Measurements from ENCODE around the gene FOXP1. TPM values are rescaled to one million over a fixed set of nuclear protein-coding genes. Genes with fewer than 3 reads are reported as not detected.

FOXP1 gene
- total RNA-seq, 4 donors from 2014 or later, result 54.2 to 152 (median 129) TPM

DNA sequence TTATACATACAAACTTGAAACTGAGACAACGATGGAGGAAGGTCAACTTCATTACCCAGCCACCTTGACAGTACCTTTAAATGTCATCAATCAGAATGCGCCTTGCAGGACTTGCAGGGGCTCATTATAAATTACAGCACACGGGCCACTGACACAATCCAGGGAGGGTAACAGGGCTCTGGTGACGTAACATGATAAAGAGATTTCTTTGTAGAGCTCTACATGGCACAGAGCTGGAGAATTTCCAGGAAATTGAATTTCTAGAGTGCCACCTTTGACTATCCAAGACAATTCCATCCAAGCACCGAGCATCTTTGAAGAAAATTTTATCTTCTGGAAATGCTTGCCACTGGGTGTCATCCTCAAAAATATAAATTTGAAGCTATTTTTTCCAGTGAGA, 486.0 kb downstream of the FOXP1 start:
- H3K27me3 ChIP-seq, result no peaks in the 10 kb centered on the region
- H3K4me3 ChIP-seq, result no peak overlapping the region
- no peaks in the 10 kb centered on the region for H3K9me3 ChIP-seq
- no peak overlapping the region for H3K27ac ChIP-seq
- TF ChIP-seq POLR2A (IDR thresholded peaks at IDR 0.05), result no peak
- TF ChIP-seq, protein P1, sequence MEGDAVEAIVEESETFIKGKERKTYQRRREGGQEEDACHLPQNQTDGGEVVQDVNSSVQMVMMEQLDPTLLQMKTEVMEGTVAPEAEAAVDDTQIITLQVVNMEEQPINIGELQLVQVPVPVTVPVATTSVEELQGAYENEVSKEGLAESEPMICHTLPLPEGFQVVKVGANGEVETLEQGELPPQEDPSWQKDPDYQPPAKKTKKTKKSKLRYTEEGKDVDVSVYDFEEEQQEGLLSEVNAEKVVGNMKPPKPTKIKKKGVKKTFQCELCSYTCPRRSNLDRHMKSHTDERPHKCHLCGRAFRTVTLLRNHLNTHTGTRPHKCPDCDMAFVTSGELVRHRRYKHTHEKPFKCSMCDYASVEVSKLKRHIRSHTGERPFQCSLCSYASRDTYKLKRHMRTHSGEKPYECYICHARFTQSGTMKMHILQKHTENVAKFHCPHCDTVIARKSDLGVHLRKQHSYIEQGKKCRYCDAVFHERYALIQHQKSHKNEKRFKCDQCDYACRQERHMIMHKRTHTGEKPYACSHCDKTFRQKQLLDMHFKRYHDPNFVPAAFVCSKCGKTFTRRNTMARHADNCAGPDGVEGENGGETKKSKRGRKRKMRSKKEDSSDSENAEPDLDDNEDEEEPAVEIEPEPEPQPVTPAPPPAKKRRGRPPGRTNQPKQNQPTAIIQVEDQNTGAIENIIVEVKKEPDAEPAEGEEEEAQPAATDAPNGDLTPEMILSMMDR (IDR thresholded peaks at IDR 0.05), result no peak
- no peaks in the 10 kb centered on the region for H3K36me3 ChIP-seq
- peaks cover 0 to 4% of the 10 kb centered on the region in 2 donors for H3K4me1 ChIP-seq
- intact Hi-C loops (cut with DNase I; ENCODE audit: low total_unique reads), result no loop called here
- no peak for DNase-seq

DNA sequence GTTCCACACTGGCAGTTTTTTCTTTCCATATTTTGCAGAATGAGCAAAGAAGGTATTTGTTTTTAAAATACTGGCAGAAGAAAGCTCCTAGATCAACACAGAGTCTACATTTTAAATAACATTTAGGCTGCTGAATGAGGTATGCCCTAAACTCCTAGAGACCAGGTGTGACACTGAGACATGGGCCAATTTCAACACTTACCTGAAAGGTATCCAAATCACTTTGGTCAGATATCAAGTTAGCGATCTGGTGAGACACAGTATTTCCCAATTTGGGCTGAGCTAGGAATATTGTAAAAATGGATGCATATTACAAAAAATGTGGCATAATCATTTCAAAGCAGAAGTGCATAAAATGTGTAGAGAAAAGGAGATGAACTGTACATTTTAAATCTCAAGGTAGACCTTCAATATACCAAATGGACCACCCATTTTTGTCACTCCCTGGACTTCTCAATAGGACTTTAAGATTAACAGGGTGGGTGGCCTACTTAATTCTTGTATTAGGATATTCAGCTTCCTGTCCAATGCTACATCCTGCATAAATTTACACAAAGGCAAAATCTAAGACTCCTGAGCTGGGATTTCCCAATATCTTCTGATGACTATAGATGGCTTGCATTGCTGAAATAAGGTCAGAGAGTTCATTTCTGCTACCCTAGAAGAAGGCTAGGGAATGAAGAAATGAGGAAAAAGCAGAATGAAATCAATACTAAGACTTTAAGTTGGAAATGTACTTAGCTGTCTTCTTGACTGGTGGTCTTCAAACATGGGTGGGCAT, 487.8 kb downstream of the FOXP1 start:
- H3K36me3 ChIP-seq, result no peaks in the 10 kb centered on the region
- H3K4me1 ChIP-seq, result no peaks in the 10 kb centered on the region
- TF ChIP-seq, protein P1 (IDR thresholded peaks at IDR 0.05), result no peak
- no peak for TF ChIP-seq POLR2A (IDR thresholded peaks at IDR 0.05)
- H3K27ac ChIP-seq, result no peak overlapping the region
- H3K4me3 ChIP-seq, result no peak overlapping the region
- DNase-seq, result no peak
- H3K27me3 ChIP-seq, result no peaks in the 10 kb centered on the region
- H3K9me3 ChIP-seq, result no peaks in the 10 kb centered on the region
- intact Hi-C loops (cut with DNase I; ENCODE audit: low total_unique reads), result no loop called here

DNA sequence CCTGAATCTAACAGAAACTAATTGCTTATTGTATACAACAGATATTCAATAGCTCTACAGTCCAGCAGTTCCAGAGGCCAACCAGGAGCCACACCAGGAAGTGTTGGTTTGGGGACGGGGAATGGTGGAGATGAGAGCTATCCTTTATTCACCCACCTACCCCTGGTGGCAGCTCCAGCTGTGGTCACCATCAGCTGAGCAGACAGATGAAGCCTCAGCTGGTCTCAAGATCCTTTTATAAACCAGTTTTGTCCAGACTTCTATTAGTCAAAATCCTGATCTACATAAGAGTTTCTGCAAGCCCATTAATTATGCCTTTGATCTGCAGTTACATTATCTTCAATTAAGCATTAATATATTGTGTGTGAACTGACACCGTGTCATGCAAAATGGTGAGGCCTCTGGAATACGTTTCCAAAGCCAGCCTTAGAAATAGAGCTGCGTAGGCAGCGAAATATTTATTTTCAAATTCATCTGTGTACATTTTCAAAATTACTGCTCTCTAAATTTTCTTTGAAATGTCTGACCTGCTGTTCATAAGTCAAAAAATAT, 488.8 kb downstream of the FOXP1 start:
- H3K36me3 ChIP-seq, result no peaks in the 10 kb centered on the region
- no peaks in the 10 kb centered on the region for H3K4me1 ChIP-seq
- TF ChIP-seq, protein P1 (IDR thresholded peaks at IDR 0.05), result no peak
- TF ChIP-seq POLR2A (IDR thresholded peaks at IDR 0.05), result no peak
- no peak overlapping the region for H3K27ac ChIP-seq
- no peak for DNase-seq
- no peak overlapping the region for H3K4me3 ChIP-seq
- no peaks in the 10 kb centered on the region for H3K27me3 ChIP-seq
- H3K9me3 ChIP-seq, result no peaks in the 10 kb centered on the region
- intact Hi-C loops (cut with DNase I; ENCODE audit: low total_unique reads), result no loop called here

DNA sequence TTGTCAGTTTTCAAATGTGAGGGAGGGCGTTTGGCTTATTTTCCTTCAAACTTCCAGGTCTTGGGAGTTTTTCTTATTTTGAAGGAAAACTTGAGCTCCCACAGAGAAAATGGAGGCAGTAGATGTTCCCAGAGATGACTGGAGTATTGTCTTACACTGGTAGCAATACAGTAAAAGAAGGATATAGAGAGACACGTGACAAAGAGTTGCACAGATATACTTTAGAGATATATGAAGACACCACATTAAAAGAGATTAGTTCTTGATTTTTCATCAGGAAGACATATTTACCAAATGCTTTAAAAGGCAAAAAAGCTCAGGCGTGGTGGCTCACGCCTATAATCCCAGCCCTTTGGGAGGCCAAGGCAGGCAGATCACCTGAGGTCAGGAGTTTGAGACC, 490.9 kb downstream of the FOXP1 start:
- no peak for DNase-seq
- Histone ChIP-seq H3K27ac (no peak overlapping the region), H3K27me3 (no peaks in the 10 kb centered on the region), H3K9me3 (no peaks in the 10 kb centered on the region), H3K4me1 (no peaks in the 10 kb centered on the region), H3K4me3 (no peak overlapping the region), H3K36me3 (no peaks in the 10 kb centered on the region)
- no peak for TF ChIP-seq POLR2A (IDR thresholded peaks at IDR 0.05)
- TF ChIP-seq, protein P1 (IDR thresholded peaks at IDR 0.05), result no peak
- intact Hi-C loops (cut with DNase I; ENCODE audit: low total_unique reads), result no loop called here

DNA sequence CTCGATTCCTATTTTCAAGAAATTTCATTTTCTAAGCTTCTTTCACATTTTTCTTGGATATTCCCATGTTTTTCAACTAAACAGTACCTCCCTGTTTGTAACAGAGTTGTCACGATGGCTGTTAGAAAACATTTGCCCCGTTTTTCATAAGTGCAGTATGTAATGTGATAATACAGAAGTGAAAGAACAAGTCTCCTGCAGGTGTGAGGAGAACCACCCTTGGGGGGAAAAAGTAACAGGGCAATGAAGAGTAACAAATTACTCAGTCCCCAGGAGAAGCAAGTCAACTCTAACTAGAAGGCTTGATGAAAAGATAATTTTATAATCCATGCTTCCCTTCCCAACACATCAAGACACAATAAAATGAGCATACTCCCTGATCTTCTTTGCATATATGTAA, 493.3 kb downstream of the FOXP1 start:
- intact Hi-C loops (cut with DNase I; ENCODE audit: low total_unique reads), result no loop called here
- H3K9me3 ChIP-seq, result no peaks in the 10 kb centered on the region
- H3K36me3 ChIP-seq, result no peaks in the 10 kb centered on the region
- no peaks in the 10 kb centered on the region for H3K27me3 ChIP-seq
- no peak for DNase-seq
- H3K4me1 ChIP-seq, result no peaks in the 10 kb centered on the region
- TF ChIP-seq, protein P1 (IDR thresholded peaks at IDR 0.05), result no peak
- no peak for TF ChIP-seq POLR2A (IDR thresholded peaks at IDR 0.05)
- H3K27ac ChIP-seq, result no peak overlapping the region
- no peak overlapping the region for H3K4me3 ChIP-seq

All from uterus (tissue), 4 donors.